HG03457 (cell line): ENCODE results near the gene COQ10A.

ENCODE experiments used
- ATAC-seq: cut with Tn5 transposase; IDR thresholded peaks from one replicate; pipeline ENCODE4 v1.9.1; 2021; ENCODE audit warnings: moderate number of reproducible peaks; ENCODE audit not compliant: unreplicated experiment

The COQ10A gene

GRCh38 chr12:56308714-56309113 is 42.0 kb downstream of the COQ10A start:
- ATAC-seq: no peak

GRCh38 chr12:56311003-56311402 is 44.3 kb downstream of the COQ10A start:
- ATAC-seq: no peak

GRCh38 chr12:56315249-56315621 is 48.5 kb downstream of the COQ10A start:
- no peak for ATAC-seq

- peak; percentile 82 for ATAC-seq
These were observed 49.1 kb downstream of the COQ10A start, which contains the start of gene CNPY2 for GRCh38 chr12:56315622-56316473. Gene CNPY2, minus strand, starts transcription at chr12:56315988. Its CDS starts 771 bp downstream, at chr12:56315217.

GRCh38 chr12:56317675-56318074 is 50.9 kb downstream of the COQ10A start:
- no peak for ATAC-seq
